Body of pancreas (tissue), 4 donors: ENCODE data around the gene IQCN. TPM values are rescaled to one million over a fixed set of nuclear protein-coding genes. Genes with fewer than 3 reads are reported as not detected.

Experiments used
- ATAC-seq: fragments of 150-250 bp; one replicate; pipeline ENCODE4 v1.9.1; 2016
- DNase-seq, 4 donors: peaks; one replicate each; pipeline ENCODE4 v3.0.0-alpha.2; 2019
- H3K27ac ChIP-seq, 4 donors: fragments of 200-600 bp; sonication (generic); 1 replicate in 3 of 4; 2 replicates in 1 of 4; pipeline versions ENCODE4 v1.5.1 to v1.6.1; 2016 to 2019; ENCODE audit warnings: mild to moderate bottlenecking in 1 of 4, mixed read lengths in 1 of 4, moderate library complexity in 1 of 4
- H3K27me3 ChIP-seq, 2 donors: fragments of 200-600 bp; sonication (generic); one replicate each; pipeline ENCODE4 v1.6.0; 2016; ENCODE audit warnings: mild to moderate bottlenecking in 1 of 2
- H3K36me3 ChIP-seq, 2 donors: fragments of 200-600 bp; sonication (generic); replicated peaks in 1 of 2; 2 replicates each; pipeline ENCODE4 v1.5.1; 2016; ENCODE audit warnings: low read depth in 2 of 2; ENCODE audit not compliant: insufficient read depth in 1 of 2
- H3K4me1 ChIP-seq: fragments of 200-600 bp; sonication (generic); one replicate; pipeline ENCODE4 v1.6.0; 2016
- H3K4me3 ChIP-seq, 2 donors: fragments of 200-600 bp; sonication (generic); 1 replicate in 1 of 2; 2 replicates in 1 of 2; pipeline ENCODE4 v1.5.1; 2016 to 2019
- H3K9me3 ChIP-seq, 3 donors: fragments of 200-600 bp; sonication (generic); 1 replicate in 2 of 3; 2 replicates in 1 of 3; pipeline ENCODE4 v1.5.1; 2016
- POLR2A ChIP-seq, 3 donors: fragments of 450-650 bp; IDR thresholded peaks; one replicate each; pipeline ENCODE4 v1.6.1; 2016; ENCODE audit warnings: antibody characterized with exemption in 3 of 3, mild to moderate bottlenecking in 2 of 3
- WGBS, 2 donors: methylation state at CpG; one replicate each; pipeline ENCODE4 v1.1.5; 2017; 5-methylcytosine and 5-hydroxymethylcytosine counted together
- intact Hi-C: fragments of 100-400 bp; cut with DNase I; formaldehyde crosslinking; loops from one replicate; pipeline ENCODE4 v1.15.1; 2023
- total RNA-seq, 2 donors: library from RNA; depleted of rRNA; stranded (reverse); fragments of >200 nt; gene quantifications; one replicate each; pipeline ENCODE4 v1.1.0, GENCODE V29; 2016
- TF ChIP-seq, protein P1 (sequence below), 7 experiments: fragments of 450-650 bp in 4 of 7; fragments of 200-600 bp in 3 of 7; sonication (generic) in 3 of 7; IDR thresholded peaks; one replicate each; pipeline ENCODE4 v1.5.1; 2016 to 2019; ENCODE audit warnings: antibody characterized with exemption in 7 of 7

The IQCN gene
- total RNA-seq, 2 donors from 2014 or later, result 5.6 to 7.0 TPM

DNA sequence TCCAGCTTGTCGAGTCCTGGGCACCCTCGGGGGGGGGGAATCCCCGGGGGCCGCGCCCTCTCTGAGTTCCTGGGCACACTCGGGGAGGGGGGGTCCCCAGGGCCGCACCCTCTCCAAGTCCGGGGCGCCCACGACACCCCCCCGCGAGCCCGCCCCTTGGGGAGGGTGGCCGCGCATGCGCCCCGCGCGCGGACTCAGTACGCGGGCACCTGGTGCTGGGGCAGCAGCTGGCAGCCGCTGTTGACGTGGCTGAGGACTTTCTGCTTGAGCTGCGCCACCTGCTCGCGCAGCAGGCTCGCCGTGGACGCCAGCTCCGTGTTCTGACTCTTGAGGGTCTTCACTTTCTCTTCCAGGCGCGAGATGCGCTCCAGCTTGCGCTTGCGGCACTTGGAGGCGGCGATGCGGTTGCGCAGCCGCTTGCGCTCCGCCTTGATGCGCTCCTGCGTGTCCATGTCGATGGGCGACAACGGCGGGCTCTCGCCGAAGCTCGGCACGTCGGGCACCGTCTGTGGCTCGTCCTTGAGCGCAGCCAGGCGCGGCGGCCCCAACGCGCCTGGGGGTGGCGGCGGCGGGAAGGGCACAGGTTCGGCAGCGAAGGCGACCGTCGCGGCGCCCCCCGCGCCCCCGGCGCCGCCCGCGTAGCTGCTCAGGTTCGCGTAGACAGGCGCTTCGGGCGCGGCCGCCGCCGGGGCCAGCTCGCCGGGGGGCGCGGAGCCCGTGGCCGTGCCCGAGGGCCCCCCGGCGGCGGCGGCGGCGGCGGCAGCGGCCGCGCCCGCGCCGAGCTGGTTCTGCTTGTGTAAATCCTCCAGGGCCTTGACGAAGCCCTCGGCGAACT lies 6.2 kb upstream of the IQCN start:
- H3K36me3 ChIP-seq, result peaks cover 6 to 7% of the 10 kb centered on the region in 2 donors
- TF ChIP-seq, protein P1, sequence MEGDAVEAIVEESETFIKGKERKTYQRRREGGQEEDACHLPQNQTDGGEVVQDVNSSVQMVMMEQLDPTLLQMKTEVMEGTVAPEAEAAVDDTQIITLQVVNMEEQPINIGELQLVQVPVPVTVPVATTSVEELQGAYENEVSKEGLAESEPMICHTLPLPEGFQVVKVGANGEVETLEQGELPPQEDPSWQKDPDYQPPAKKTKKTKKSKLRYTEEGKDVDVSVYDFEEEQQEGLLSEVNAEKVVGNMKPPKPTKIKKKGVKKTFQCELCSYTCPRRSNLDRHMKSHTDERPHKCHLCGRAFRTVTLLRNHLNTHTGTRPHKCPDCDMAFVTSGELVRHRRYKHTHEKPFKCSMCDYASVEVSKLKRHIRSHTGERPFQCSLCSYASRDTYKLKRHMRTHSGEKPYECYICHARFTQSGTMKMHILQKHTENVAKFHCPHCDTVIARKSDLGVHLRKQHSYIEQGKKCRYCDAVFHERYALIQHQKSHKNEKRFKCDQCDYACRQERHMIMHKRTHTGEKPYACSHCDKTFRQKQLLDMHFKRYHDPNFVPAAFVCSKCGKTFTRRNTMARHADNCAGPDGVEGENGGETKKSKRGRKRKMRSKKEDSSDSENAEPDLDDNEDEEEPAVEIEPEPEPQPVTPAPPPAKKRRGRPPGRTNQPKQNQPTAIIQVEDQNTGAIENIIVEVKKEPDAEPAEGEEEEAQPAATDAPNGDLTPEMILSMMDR (IDR thresholded peaks at IDR 0.05), result peak in 2 of 7 experiments; percentile 5 to 7
- peak; percentile 88 to 95 (median 91) for TF ChIP-seq POLR2A (IDR thresholded peaks at IDR 0.05)
- H3K27me3 ChIP-seq, result no peaks in the 10 kb centered on the region
- ATAC-seq, result peak; percentile 31
- H3K27ac ChIP-seq, result peak overlapping the region; percentile 97 to 100 (median 100)
- H3K9me3 ChIP-seq, result no peaks in the 10 kb centered on the region
- intact Hi-C loops, result no loop called here
- WGBS, 2 donors, result 1% methylated on average over 85 of the region's 111 CpGs; no CpG with 5 or more reads in 1 of the 2 donors
- H3K4me1 ChIP-seq, result peaks cover 49% of the 10 kb centered on the region
- peak; percentile 84 to 87 (median 86) for DNase-seq
- H3K4me3 ChIP-seq, result peak overlapping the region; percentile 65 to 96

DNA sequence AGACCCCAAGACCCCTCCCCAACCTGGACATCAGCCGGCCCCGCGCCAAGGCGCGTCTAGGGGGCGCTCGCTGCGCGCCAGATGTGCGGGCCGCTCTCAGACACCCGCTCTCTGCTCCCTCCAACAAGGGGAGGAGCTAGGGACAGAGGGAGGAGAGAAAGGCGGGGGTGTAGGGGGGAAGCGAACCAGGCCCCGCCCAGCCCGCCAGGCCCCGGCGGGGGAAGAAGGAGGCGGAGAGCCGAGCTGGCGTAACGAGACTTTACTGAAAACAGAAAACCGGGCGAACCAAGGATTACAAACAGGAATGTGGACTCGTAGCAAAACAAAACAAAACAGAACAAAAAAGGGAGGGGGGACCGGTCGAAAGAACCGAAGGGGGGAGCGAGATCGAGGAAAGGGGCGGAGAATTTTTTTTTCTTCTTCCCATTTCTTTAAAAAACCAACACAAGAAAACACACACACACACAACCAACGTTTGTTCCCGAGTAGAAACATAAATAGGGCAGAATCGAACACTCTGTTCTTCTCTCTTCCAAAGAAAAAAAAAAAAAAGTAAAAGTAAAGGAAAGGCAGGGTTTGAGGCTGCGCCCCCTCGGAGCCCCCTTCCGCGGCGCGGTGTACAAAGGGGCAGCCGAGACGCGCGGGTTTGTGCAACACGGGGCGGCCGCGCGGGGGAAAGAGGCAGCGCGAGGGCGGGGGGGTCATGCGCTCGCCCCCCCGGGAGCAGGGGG lies 5.4 kb upstream of the IQCN start:
- Histone ChIP-seq H3K27me3 (no peaks in the 10 kb centered on the region), H3K9me3 (no peaks in the 10 kb centered on the region), H3K36me3 (peaks cover 6 to 7% of the 10 kb centered on the region in 2 donors), H3K4me1 (peaks cover 57% of the 10 kb centered on the region), H3K27ac (peak overlapping the region; percentile 97 to 100 (median 100)), H3K4me3 (peak overlapping the region; percentile 65 to 90)
- intact Hi-C loops, result loop anchor here (10.0 kb wide), 1 partner anchor 55 kb away; no protein-coding TSS in a partner anchor
- ATAC-seq (peak; percentile 49), DNase-seq (peak; percentile 91 to 94 (median 92))
- WGBS, 2 donors, result 0 to 1% methylated on average over 41 to 55 of the region's 55 CpGs
- TF ChIP-seq, protein P1 (IDR thresholded peaks at IDR 0.05), result peak; percentile 49 to 92 (median 81)
- peak; percentile 84 to 94 (median 87) for TF ChIP-seq POLR2A (IDR thresholded peaks at IDR 0.05)

DNA sequence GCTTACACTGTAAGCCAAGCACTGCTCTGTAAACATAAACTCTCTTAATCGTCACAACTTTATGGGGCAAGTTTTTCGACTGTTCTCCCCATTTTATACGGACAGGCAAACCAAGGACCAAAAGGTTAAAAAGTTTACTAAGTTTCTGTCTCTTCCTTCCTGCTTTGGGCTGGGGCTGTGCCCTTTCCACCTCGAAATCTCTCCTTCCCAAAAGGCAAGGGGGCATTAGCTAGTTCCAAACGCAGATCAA lies 4.9 kb upstream of the IQCN start:
- TF ChIP-seq, protein P1 (IDR thresholded peaks at IDR 0.05), result no peak
- TF ChIP-seq POLR2A (IDR thresholded peaks at IDR 0.05), result no peak
- peak overlapping the region; percentile 65 to 90 for H3K4me3 ChIP-seq
- no peak for ATAC-seq
- H3K9me3 ChIP-seq, result no peaks in the 10 kb centered on the region
- H3K27ac ChIP-seq, result peak overlapping the region; percentile 97 to 100 (median 100)
- peaks cover 6 to 7% of the 10 kb centered on the region in 2 donors for H3K36me3 ChIP-seq
- H3K27me3 ChIP-seq, result no peaks in the 10 kb centered on the region
- intact Hi-C loops, result loop anchor here (10.0 kb wide), 1 partner anchor 56 kb away; no protein-coding TSS in a partner anchor
- peaks cover 62% of the 10 kb centered on the region for H3K4me1 ChIP-seq
- no peak for DNase-seq
- 0% methylated on average over 5 of the region's 5 CpGs for WGBS, 2 donors

DNA sequence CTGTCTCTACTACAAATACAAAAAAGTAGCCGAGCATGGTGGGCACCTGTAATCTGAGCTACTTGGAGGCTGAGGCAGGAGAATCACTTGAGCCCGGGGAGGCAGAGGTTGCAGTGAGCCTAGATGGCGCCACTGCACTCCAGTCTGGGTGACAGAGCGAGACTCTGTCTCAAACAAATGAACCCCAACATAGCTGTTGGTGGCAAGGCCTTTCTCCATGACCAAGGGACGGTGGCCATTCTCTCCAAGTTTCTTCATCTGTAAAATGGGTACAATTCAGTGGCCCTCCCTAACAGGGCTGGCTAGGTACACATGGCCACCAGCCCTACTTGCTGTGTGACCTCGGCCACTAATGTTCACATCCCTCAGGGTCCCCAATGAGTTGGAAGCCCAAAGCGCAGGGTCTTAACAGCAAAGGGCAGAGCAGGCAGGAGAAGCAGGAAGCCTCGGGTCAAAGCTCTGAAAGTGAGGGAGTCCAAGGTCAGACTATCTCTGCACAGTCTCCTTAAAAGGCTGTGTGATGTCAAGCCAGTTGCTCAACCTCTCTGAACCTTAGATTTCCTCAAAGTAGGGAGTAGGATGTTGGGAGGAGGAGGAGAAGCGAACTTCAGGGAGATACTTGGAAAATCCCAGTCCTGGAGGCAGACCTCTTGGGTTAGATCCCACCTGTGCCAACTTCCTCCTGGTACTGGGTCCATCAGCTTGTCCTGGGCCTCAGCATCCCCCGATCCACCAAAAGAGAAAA lies 4.4 kb upstream of the IQCN start:
- Histone ChIP-seq H3K27ac (peak overlapping the region in 3 of 4 donors; percentile 97 to 100 (median 100)), H3K4me1 (peaks cover 67% of the 10 kb centered on the region), H3K36me3 (peaks cover 6 to 7% of the 10 kb centered on the region in 2 donors), H3K27me3 (no peaks in the 10 kb centered on the region), H3K4me3 (peak overlapping the region in 1 of 2 donors; percentile 65), H3K9me3 (no peaks in the 10 kb centered on the region)
- DNase-seq (peak; percentile 36 to 64 (median 54)), ATAC-seq (no peak)
- 52 to 55% methylated on average over 10 of the region's 10 CpGs for WGBS, 2 donors
- TF ChIP-seq POLR2A (IDR thresholded peaks at IDR 0.05), result peak; percentile 24 to 48 (median 30)
- TF ChIP-seq, protein P1 (IDR thresholded peaks at IDR 0.05), result peak in 2 of 7 experiments; percentile 9 to 35
- intact Hi-C loops, result loop anchor here (10.0 kb wide), 1 partner anchor 56 kb away; no protein-coding TSS in a partner anchor
